HL-60 (cell line): ENCODE results near the gene DIP2C.
"Not testable (repeated sequence)": the region's sequence is repeated elsewhere in the genome, so short reads cannot be mapped to it uniquely, and the experiment has no call there.

Experiments
- DNase-seq, 2 experiments: peaks; one replicate each; pipeline ENCODE4 v3.0.0-alpha.2; 2010 to 2020; ENCODE audit warnings: low read depth in 1 of 2, low spot score in 1 of 2
- H3K27ac ChIP-seq: fragments of 250-450 bp; sonication (Bioruptor Pico); replicated peaks from 2 replicates; pipeline ENCODE4 v1.5.1; 2020; ENCODE audit warnings: mild to moderate bottlenecking, moderate library complexity
- H3K27me3 ChIP-seq: fragments of 250-450 bp; sonication (Bioruptor Pico); 2 replicates; pipeline ENCODE4 v1.5.1; 2021; ENCODE audit warnings: mild to moderate bottlenecking, moderate library complexity; ENCODE audit not compliant: insufficient read depth, poor library complexity, severe bottlenecking
- H3K4me3 ChIP-seq: replicated peaks from 2 replicates; pipeline ENCODE4 v1.5.1; 2011; ENCODE audit warnings: mild to moderate bottlenecking, control low read depth, low read length; ENCODE audit not compliant: insufficient read depth
- GABPA ChIP-seq: IDR thresholded peaks from 2 replicates; pipeline ENCODE4 v1.6.1; 2012; ENCODE audit warnings: low read depth
- POLR2AphosphoS5 ChIP-seq: IDR thresholded peaks from 2 replicates; pipeline ENCODE4 v1.6.1; 2012; ENCODE audit warnings: low read depth
- REST ChIP-seq: IDR thresholded peaks from 2 replicates; pipeline ENCODE4 v1.6.1; 2012; ENCODE audit warnings: low read depth; ENCODE audit not compliant: insufficient replicate concordance
- SPI1 ChIP-seq: IDR thresholded peaks from 2 replicates; pipeline ENCODE4 v1.6.1; 2012; ENCODE audit warnings: low read depth, mild to moderate bottlenecking, borderline replicate concordance
- TF ChIP-seq, protein P1 (sequence below): IDR thresholded peaks from one replicate; pipeline ENCODE4 v1.5.1; 2011; ENCODE audit warnings: low read length, control low read depth, inconsistent platforms; ENCODE audit not compliant: insufficient read depth

The DIP2C gene

DNA sequence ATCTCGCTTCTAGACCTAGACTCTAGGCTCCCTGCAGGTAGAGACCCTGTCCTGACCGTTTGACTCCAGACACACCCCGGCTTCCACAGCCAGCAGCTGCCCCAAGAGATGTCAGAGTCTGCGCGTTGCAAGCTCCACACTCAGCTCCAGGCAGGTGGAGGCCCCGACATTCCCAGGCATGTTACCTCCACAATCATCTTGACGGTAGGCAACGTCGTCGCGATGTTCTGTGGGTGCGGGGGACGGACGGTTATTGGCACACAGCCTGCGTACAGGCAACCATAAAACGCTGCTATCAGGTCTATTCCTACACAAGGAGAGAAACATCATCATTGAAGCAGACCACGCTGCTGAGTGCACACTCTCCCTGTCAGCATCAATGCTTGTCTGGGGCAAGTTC, 341.0 kb downstream of the DIP2C start:
- H3K27me3 ChIP-seq = no peaks in the 10 kb centered on the region
- H3K4me3 ChIP-seq = no peak overlapping the region
- H3K27ac ChIP-seq = no peak overlapping the region
- TF ChIP-seq POLR2AphosphoS5 (no peak), REST (no peak), SPI1 (no peak), GABPA (no peak)
- TF ChIP-seq, protein P1, sequence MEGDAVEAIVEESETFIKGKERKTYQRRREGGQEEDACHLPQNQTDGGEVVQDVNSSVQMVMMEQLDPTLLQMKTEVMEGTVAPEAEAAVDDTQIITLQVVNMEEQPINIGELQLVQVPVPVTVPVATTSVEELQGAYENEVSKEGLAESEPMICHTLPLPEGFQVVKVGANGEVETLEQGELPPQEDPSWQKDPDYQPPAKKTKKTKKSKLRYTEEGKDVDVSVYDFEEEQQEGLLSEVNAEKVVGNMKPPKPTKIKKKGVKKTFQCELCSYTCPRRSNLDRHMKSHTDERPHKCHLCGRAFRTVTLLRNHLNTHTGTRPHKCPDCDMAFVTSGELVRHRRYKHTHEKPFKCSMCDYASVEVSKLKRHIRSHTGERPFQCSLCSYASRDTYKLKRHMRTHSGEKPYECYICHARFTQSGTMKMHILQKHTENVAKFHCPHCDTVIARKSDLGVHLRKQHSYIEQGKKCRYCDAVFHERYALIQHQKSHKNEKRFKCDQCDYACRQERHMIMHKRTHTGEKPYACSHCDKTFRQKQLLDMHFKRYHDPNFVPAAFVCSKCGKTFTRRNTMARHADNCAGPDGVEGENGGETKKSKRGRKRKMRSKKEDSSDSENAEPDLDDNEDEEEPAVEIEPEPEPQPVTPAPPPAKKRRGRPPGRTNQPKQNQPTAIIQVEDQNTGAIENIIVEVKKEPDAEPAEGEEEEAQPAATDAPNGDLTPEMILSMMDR = no peak
- DNase-seq = no peak

GRCh38 chr10:347774-348173, 341.7 kb downstream of the DIP2C start:
- not testable (repeated sequence) for DNase-seq, H3K27me3 ChIP-seq, H3K27ac ChIP-seq, H3K4me3 ChIP-seq

GRCh38 chr10:347190-347589, 342.3 kb downstream of the DIP2C start:
- H3K27ac ChIP-seq, DNase-seq, H3K4me3 ChIP-seq: not testable (repeated sequence)

DNA sequence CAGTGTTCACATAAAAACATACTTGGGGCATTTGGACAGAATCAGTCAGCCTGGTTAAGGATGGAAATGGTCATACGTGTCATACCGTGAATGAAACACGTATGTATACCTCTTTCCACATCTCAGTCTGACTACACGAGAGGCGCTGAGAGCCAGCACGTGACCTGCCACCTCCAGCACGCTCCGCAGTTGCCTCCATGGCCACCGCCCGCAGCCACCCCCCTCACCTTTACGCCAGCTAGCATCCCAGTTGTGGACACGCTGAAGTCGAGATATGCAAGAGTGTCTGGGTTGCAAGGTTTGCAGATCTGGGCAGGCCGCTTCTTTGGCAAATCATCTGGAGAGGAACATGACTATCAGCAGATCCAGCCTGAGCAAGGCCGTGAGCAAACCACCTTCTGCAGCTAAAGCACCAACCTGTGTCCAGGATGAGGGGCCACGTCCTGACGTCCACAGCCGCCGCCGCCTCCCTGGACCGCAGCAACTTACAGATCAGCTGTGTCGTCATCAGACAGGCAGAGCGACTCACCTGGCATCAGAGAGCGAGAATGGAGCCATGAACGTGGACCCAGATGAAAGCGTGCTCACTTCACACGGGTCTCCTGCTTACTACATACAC, 344.8 kb downstream of the DIP2C start:
- no peak for TF ChIP-seq GABPA
- TF ChIP-seq POLR2AphosphoS5 = no peak
- TF ChIP-seq, protein P1 = no peak
- no peak for TF ChIP-seq SPI1
- TF ChIP-seq REST = no peak
- Histone ChIP-seq H3K27ac (no peak overlapping the region), H3K27me3 (no peaks in the 10 kb centered on the region), H3K4me3 (no peak overlapping the region)
- DNase-seq = no peak

More at GRCh38 chr10:347190-347589, 342.3 kb downstream of the DIP2C start:
- H3K27me3 ChIP-seq = not testable (repeated sequence)
